ENCODE results near the gene PCSK4. TPM values are rescaled to one million over a fixed set of nuclear protein-coding genes. Genes with fewer than 3 reads are reported as not detected.

Gene PCSK4
- total RNA-seq, 1 experiment from 2014 or later, result 7.2 TPM

- no TSS peak for BruUV-seq (replicated peaks)
- ChIA-PET POLR2A (ENCODE audit: low non-redundant PET) (interaction anchor here (0.6 kb wide), 1 partner anchor 96 kb away, joined by 7 read pairs; the partner anchor contains the start of gene MBD3), CTCF (no interaction called here)
- no peak for TF ChIP-seq EZH2 (IDR thresholded peaks at IDR 0.05; ENCODE audit: borderline replicate concordance, low read depth, low read length, poor library complexity, severe bottlenecking)
- TF ChIP-seq CTCF (conservative IDR thresholded peaks at IDR 0.05; ENCODE audit: low read depth, low read length), result no peak
- no peak for DNase-seq (ENCODE audit: low spot score)
- intact Hi-C loops (cut with micrococcal nuclease; ENCODE audit: unreplicated experiment), result no loop called here
- Histone ChIP-seq H3K9me3 (ENCODE audit: low read depth, low read length, poor library complexity, severe bottlenecking) (no peaks in the 10 kb centered on the region), H3K36me3 (ENCODE audit: insufficient read depth, low read length, poor library complexity, severe bottlenecking) (no peaks in the 10 kb centered on the region), H3K4me1 (ENCODE audit: insufficient read depth, low read length, poor library complexity, severe bottlenecking) (no peaks in the 10 kb centered on the region), H3K27ac (ENCODE audit: low read depth, low read length, poor library complexity, severe bottlenecking) (no peak overlapping the region), H3K27me3 (replicated peaks; ENCODE audit: insufficient read depth, low read depth, low read length, poor library complexity) (no peaks in the 10 kb centered on the region), H3K4me3 (ENCODE audit: low read depth, low read length, poor library complexity, severe bottlenecking) (no peak overlapping the region)
These were observed 6.8 kb upstream of the PCSK4 start for GRCh38 chr19:1496714-1497577.

DNA sequence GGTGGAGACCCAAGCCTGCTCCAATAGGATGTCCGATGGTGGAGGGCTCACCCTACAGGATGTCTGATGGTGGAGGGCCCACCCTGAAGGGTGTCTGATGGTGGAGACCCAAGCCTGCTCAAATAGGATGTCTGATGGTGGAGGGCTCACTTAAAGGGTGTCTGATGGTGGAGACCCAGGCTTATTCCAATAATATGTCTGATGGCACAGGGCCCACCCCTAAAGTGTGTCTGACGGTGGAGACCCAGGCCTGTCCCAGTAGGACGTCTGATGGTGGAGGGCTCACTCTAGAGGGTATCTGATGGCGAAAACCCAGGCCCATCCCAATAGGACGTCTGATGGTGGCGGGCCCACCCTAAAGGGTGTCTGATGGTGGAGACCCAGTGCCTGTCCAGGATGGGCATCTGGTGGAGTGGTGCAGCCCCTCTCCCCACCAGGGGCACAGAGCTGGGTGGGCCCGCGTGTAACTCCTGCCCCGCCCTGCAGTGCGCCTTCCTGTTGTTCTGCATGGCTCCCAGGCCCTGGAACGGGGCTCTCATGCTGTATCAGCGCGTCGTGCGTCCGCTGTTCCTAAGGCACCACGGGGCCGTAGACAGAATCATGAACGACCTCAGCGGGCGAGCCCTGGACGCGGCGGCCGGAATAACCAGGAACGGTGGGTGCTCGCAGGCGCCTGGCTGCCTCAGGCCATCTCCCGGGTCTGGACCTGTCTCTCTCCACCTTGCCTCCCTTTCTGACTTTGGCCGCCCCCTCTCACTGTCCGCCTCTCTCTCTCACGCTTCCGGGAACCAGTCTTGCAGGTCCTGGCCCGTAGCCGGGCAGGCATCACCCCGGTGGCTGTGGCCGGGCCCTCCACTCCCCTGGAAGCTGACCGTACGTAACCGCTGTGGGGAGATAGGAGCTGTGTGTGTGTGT lies 5.9 kb upstream of the PCSK4 start:
- no peak overlapping the region for H3K4me3 ChIP-seq (ENCODE audit: low read depth, low read length, poor library complexity, severe bottlenecking)
- peaks cover 6% of the 10 kb centered on the region for H3K4me1 ChIP-seq (ENCODE audit: insufficient read depth, low read length, poor library complexity, severe bottlenecking)
- no TSS peak for BruUV-seq (replicated peaks)
- no peak for DNase-seq (ENCODE audit: low spot score)
- CTCF ChIA-PET, result interaction anchor here (0.5 kb wide), 1 partner anchor 229 kb away, joined by 3 read pairs; no protein-coding TSS in a partner anchor
- no peaks in the 10 kb centered on the region for H3K27me3 ChIP-seq (replicated peaks; ENCODE audit: insufficient read depth, low read depth, low read length, poor library complexity)
- no peak overlapping the region for H3K27ac ChIP-seq (ENCODE audit: low read depth, low read length, poor library complexity, severe bottlenecking)
- intact Hi-C loops (cut with micrococcal nuclease; ENCODE audit: unreplicated experiment), result no loop called here
- H3K36me3 ChIP-seq (ENCODE audit: insufficient read depth, low read length, poor library complexity, severe bottlenecking), result no peaks in the 10 kb centered on the region
- H3K9me3 ChIP-seq (ENCODE audit: low read depth, low read length, poor library complexity, severe bottlenecking), result no peaks in the 10 kb centered on the region
- TF ChIP-seq CTCF (conservative IDR thresholded peaks at IDR 0.05; ENCODE audit: low read depth, low read length) (no peak), EZH2 (IDR thresholded peaks at IDR 0.05; ENCODE audit: borderline replicate concordance, low read depth, low read length, poor library complexity, severe bottlenecking) (no peak)
- POLR2A ChIA-PET (ENCODE audit: low non-redundant PET), result no interaction called here

GRCh38 chr19:1495051-1495798 lies 5.1 kb upstream of the PCSK4 start:
- ChIA-PET CTCF (interaction anchor here (0.5 kb wide), 1 partner anchor 229 kb away, joined by 3 read pairs; no protein-coding TSS in a partner anchor), POLR2A (ENCODE audit: low non-redundant PET) (no interaction called here)
- H3K4me3 ChIP-seq (ENCODE audit: low read depth, low read length, poor library complexity, severe bottlenecking), result no peak overlapping the region
- no TSS peak for BruUV-seq (replicated peaks)
- H3K4me1 ChIP-seq (ENCODE audit: insufficient read depth, low read length, poor library complexity, severe bottlenecking), result peaks cover 6% of the 10 kb centered on the region
- no peaks in the 10 kb centered on the region for H3K9me3 ChIP-seq (ENCODE audit: low read depth, low read length, poor library complexity, severe bottlenecking)
- no peaks in the 10 kb centered on the region for H3K36me3 ChIP-seq (ENCODE audit: insufficient read depth, low read length, poor library complexity, severe bottlenecking)
- no peak for DNase-seq (ENCODE audit: low spot score)
- no peak for TF ChIP-seq CTCF (conservative IDR thresholded peaks at IDR 0.05; ENCODE audit: low read depth, low read length)
- TF ChIP-seq EZH2 (IDR thresholded peaks at IDR 0.05; ENCODE audit: borderline replicate concordance, low read depth, low read length, poor library complexity, severe bottlenecking), result no peak
- intact Hi-C loops (cut with micrococcal nuclease; ENCODE audit: unreplicated experiment), result no loop called here
- no peaks in the 10 kb centered on the region for H3K27me3 ChIP-seq (replicated peaks; ENCODE audit: insufficient read depth, low read depth, low read length, poor library complexity)
- no peak overlapping the region for H3K27ac ChIP-seq (ENCODE audit: low read depth, low read length, poor library complexity, severe bottlenecking)
